Measurements from ENCODE around the gene DBX1. TPM values are rescaled to one million over a fixed set of nuclear protein-coding genes. Genes with fewer than 3 reads are reported as not detected.

The DBX1 gene
- total and polyA plus RNA-seq, 2 experiments from 2014 or later = not detected

DNA sequence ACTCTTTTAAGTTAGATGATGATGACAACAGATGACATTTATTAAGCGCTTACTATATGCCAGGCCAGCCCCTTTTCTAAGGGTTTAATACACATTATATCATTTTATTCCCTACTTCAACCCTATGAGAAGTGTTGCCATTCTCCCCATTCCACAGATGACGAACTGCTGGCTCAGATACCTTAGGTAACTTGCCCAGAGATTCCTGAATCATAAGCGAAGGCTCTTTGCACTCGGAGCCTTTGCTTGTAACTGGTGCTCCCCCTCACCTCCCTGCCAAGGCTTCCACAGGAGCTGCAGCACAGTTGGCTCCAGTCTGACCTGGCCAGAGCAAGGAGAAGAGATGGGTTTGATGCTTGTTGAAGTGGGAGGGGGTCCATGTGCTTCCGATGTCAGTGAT lies 43.0 kb downstream of the DBX1 start:
- Histone ChIP-seq H3K4me1 (ENCODE audit: low read depth) (no peaks in the 10 kb centered on the region), H3K36me3 (peaks cover 85% of the 10 kb centered on the region), H3K9me3 (ENCODE audit: low read depth) (no peaks in the 10 kb centered on the region), H3K4me3 (no peak overlapping the region), H3K27ac (peak overlapping the region; percentile 21), H3K27me3 (no peaks in the 10 kb centered on the region)
- TF ChIP-seq CTCF (IDR thresholded peaks at IDR 0.05; ENCODE audit: low read depth, low read length) = no peak
- no peak for DNase-seq (ENCODE audit: low read depth in 1 of 2, low spot score in 1 of 2)

GRCh38 chr11:20116825-20117224 lies 43.5 kb downstream of the DBX1 start:
- H3K4me3 ChIP-seq = no peak overlapping the region
- TF ChIP-seq CTCF (IDR thresholded peaks at IDR 0.05; ENCODE audit: low read depth, low read length) = no peak
- H3K9me3 ChIP-seq (ENCODE audit: low read depth) = no peaks in the 10 kb centered on the region
- H3K36me3 ChIP-seq = peaks cover 90% of the 10 kb centered on the region
- H3K27ac ChIP-seq = peak overlapping the region; percentile 21
- H3K27me3 ChIP-seq = no peaks in the 10 kb centered on the region
- no peaks in the 10 kb centered on the region for H3K4me1 ChIP-seq (ENCODE audit: low read depth)
- DNase-seq (ENCODE audit: low read depth in 1 of 2, low spot score in 1 of 2) = no peak

DNA sequence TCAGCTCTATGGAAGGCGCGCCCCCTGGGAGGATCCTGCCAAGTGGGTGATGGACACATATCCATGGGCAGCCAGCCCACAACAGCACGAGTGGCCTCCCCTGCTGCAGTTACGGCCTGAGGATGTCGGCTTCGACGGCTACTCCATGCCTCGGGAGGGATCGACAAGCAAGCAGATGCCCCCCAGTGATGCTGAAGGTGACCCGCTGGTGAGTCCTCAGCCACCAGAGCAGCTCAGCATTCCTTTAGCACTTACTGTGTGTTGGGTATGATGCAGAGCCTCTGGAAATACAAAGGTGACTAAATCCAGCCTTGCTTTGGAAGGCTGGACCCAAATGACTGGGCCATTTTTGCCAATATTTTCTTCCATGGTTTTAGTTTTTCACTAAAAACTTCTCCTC lies 45.7 kb downstream of the DBX1 start:
- Histone ChIP-seq H3K36me3 (peaks cover 97% of the 10 kb centered on the region), H3K4me3 (no peak overlapping the region), H3K27ac (no peak overlapping the region), H3K4me1 (ENCODE audit: low read depth) (no peaks in the 10 kb centered on the region), H3K9me3 (ENCODE audit: low read depth) (no peaks in the 10 kb centered on the region), H3K27me3 (no peaks in the 10 kb centered on the region)
- TF ChIP-seq CTCF (IDR thresholded peaks at IDR 0.05; ENCODE audit: low read depth, low read length) = no peak
- DNase-seq (ENCODE audit: low read depth in 1 of 2, low spot score in 1 of 2) = no peak

- no peak for TF ChIP-seq CTCF (IDR thresholded peaks at IDR 0.05; ENCODE audit: low read depth, low read length)
- Histone ChIP-seq H3K4me3 (no peak overlapping the region), H3K27ac (no peak overlapping the region), H3K4me1 (ENCODE audit: low read depth) (no peaks in the 10 kb centered on the region), H3K9me3 (ENCODE audit: low read depth) (no peaks in the 10 kb centered on the region), H3K27me3 (no peaks in the 10 kb centered on the region), H3K36me3 (peaks cover 99% of the 10 kb centered on the region)
- DNase-seq (ENCODE audit: low read depth in 1 of 2, low spot score in 1 of 2) = no peak
Measured at GRCh38 chr11:20113149-20113438, 47.2 kb downstream of the DBX1 start.

DNA sequence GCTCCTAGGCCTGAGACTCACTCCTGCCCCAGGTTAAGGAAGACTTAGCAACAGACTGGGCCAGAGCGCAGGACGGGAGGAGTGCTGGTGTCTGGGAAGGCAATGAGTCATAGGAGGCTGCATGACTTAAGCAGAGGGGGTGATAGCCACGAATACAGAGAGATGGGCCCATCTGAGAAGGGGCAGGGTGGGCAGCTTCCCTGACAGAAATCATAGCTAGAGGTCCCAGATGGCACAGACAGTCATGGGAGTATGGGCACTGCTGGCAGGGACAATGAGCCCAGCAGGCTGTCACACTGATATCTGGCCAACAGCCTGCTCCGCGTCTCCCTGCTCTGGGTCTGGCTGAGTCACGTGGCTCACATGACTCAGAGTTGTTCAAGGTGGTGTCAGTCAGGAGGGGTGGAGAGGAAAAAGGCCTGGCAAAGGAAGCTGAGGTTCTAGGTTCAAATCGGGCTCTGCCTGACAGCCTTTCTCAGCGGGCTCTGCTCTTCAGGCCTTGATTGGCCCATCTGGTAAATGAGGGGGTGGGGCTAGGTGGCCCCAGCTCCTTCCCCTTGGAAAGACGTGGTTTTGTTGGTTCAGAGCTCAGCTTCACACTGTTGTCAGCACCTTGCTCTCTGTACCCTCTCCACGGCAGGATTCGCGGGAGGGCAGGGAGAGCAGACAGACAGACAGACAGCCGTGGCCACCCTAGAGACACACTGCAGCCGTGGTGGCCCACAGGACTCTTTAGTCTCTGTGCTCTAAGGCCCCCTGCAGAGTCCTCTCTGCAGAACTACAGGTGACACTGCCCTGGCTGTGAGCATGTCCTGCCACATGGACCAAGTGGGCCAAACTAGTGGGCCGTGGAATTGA lies 47.8 kb downstream of the DBX1 start:
- no peaks in the 10 kb centered on the region for H3K4me1 ChIP-seq (ENCODE audit: low read depth)
- H3K27ac ChIP-seq = peak overlapping the region; percentile 57
- H3K36me3 ChIP-seq = peaks cover 99% of the 10 kb centered on the region
- H3K9me3 ChIP-seq (ENCODE audit: low read depth) = no peaks in the 10 kb centered on the region
- no peaks in the 10 kb centered on the region for H3K27me3 ChIP-seq
- TF ChIP-seq CTCF (IDR thresholded peaks at IDR 0.05; ENCODE audit: low read depth, low read length) = no peak
- H3K4me3 ChIP-seq = no peak overlapping the region
- DNase-seq (ENCODE audit: low read depth in 1 of 2, low spot score in 1 of 2) = peak in 1 of 2 donors; percentile 94

Data from cardiac muscle cell (in vitro differentiated cells and primary cell).